Transverse colon (tissue), 4 donors: Measurements from ENCODE around the gene HTRA1. TPM values are rescaled to one million over a fixed set of nuclear protein-coding genes. Genes with fewer than 3 reads are reported as not detected.
A peak's percentile ranks its signal among the peaks of the same experiment; 100 is the strongest.

Experiments
- DNase-seq: peaks from one replicate; pipeline ENCODE4 v3.0.0-alpha.2; 2019
- H3K27ac ChIP-seq, 4 donors: fragments of 200-600 bp; sonication (generic); 2 replicates each; pipeline ENCODE4 v1.5.1; 2016 to 2018; ENCODE audit warnings: inconsistent platforms in 4 of 4
- H3K27me3 ChIP-seq: fragments of 200-600 bp; sonication (generic); 2 replicates; pipeline ENCODE4 v1.5.1; 2017; ENCODE audit warnings: inconsistent platforms
- H3K36me3 ChIP-seq, 4 donors: fragments of 200-600 bp; sonication (generic); 2 replicates each; pipeline ENCODE4 v1.5.1; 2017 to 2019; ENCODE audit warnings: inconsistent platforms in 4 of 4
- H3K4me1 ChIP-seq, 4 donors: fragments of 200-600 bp; sonication (generic); 2 replicates each; pipeline ENCODE4 v1.5.1; 2017 to 2020; ENCODE audit warnings: inconsistent platforms in 4 of 4
- H3K4me3 ChIP-seq, 4 donors: fragments of 200-600 bp; sonication (generic); 1 replicate in 1 of 4; 2 replicates in 3 of 4; pipeline versions ENCODE4 v1.5.1 to v1.6.1; 2017 to 2019; ENCODE audit warnings: inconsistent platforms in 4 of 4
- H3K9me3 ChIP-seq, 2 donors: fragments of 200-600 bp; sonication (generic); 2 replicates each; pipeline ENCODE4 v1.5.1; 2017 to 2019; ENCODE audit warnings: inconsistent platforms in 2 of 2
- EP300 ChIP-seq: sonication (generic); formaldehyde crosslinking; IDR thresholded peaks from one replicate; pipeline ENCODE4 v1.6.1; 2017; ENCODE audit warnings: antibody characterized with exemption, low read depth
- POLR2A ChIP-seq: fragments of 450-650 bp; IDR thresholded peaks from one replicate; pipeline ENCODE4 v1.6.1; 2016; ENCODE audit warnings: antibody characterized with exemption, mild to moderate bottlenecking, moderate library complexity
- POLR2AphosphoS5 ChIP-seq, 3 donors: sonication (generic); formaldehyde crosslinking; IDR thresholded peaks; one replicate each; pipeline ENCODE4 v1.6.1; 2016; ENCODE audit warnings: antibody characterized with exemption in 3 of 3
- WGBS, 2 donors: methylation state at CpG; one replicate each; pipeline ENCODE4 v1.1.5; 2018; ENCODE audit warnings: low coverage in 1 of 2; 5-methylcytosine and 5-hydroxymethylcytosine counted together
- in situ Hi-C, 4 donors: fragments of 200-750 bp; cut with MboI; loops; one replicate each; pipeline versions ENCODE4 v1.15.0 to v1.15.1; 2017; ENCODE audit warnings: low sequenced_read_pairs in 3 of 4, low pct_ligation_motif_present in 1 of 4, low pct_unique_long_range_greater_than_20kb in 1 of 4
- intact Hi-C: fragments of 100-400 bp; cut with DNase I; formaldehyde crosslinking; loops from one replicate; pipeline ENCODE4 v1.15.1; 2023; ENCODE audit warnings: low total_unique reads
- total RNA-seq, 4 donors: library from RNA; depleted of rRNA; stranded (reverse); fragments of >200 nt; gene quantifications; one replicate each; pipeline ENCODE4 v1.1.0, GENCODE V29; 2016
- TF ChIP-seq, protein P1 (sequence below), 5 experiments: fragments of 200-600 bp in 3 of 5; fragments of 450-650 bp in 2 of 5; sonication (generic) in 3 of 5; IDR thresholded peaks; 1 replicate in 2 of 5; 2 replicates in 3 of 5; pipeline ENCODE4 v1.5.1; 2016 to 2017; ENCODE audit warnings: antibody characterized with exemption in 5 of 5, inconsistent platforms in 3 of 5, mild to moderate bottlenecking in 2 of 5, moderate library complexity in 1 of 5

HTRA1 gene
- total RNA-seq, 4 donors from 2014 or later = 7.9 to 103 (median 31.2) TPM

DNA sequence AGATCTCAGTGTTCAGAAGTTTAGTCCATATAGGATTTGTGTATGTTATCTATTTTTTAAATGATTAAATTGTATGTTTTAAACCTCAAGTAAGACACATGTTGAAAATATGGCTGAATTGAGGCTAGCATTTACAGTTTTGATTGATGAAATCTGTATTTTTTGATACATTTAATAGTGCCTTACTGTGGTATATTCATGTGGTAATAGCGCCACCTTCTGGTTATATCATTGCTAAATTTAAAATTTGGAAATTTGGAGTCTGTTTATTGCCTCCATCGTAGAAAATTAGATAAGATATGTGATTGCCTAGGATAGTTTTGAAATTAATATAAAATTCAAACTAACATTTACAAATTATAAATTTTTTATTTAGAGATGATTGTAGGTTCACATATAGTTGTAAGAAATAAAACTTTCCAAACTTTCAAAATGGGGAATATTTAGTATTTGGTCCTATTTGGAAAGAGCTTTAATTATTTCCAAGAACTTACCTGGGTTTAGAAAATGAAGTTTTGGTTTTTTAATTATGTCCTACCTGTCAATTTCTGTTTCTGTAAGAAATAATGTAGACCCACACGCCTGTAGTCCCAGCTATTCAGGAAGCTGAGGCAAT, 26.0 kb upstream of the HTRA1 start:
- H3K36me3 ChIP-seq = no peaks in the 10 kb centered on the region
- H3K9me3 ChIP-seq = no peaks in the 10 kb centered on the region
- 33 to 36% methylated on average over 3 of the region's 3 CpGs for WGBS, 2 donors
- in situ Hi-C loops = loop anchor here (5.0 to 25.0 kb wide), 5 partner anchors 91 to 148 kb away; no protein-coding TSS in a partner anchor
- no peak overlapping the region for H3K27ac ChIP-seq
- H3K4me1 ChIP-seq = no peaks in the 10 kb centered on the region
- no peaks in the 10 kb centered on the region for H3K27me3 ChIP-seq
- intact Hi-C loops = loop anchor here (1.0 to 10.0 kb wide), 3 partner anchors 93 to 136 kb away; partner anchors contain the start of gene DMBT1
- DNase-seq = no peak
- no peak overlapping the region for H3K4me3 ChIP-seq
- TF ChIP-seq POLR2AphosphoS5 (IDR thresholded peaks at IDR 0.05) (no peak), POLR2A (no peak), EP300 (no peak)
- TF ChIP-seq, protein P1, sequence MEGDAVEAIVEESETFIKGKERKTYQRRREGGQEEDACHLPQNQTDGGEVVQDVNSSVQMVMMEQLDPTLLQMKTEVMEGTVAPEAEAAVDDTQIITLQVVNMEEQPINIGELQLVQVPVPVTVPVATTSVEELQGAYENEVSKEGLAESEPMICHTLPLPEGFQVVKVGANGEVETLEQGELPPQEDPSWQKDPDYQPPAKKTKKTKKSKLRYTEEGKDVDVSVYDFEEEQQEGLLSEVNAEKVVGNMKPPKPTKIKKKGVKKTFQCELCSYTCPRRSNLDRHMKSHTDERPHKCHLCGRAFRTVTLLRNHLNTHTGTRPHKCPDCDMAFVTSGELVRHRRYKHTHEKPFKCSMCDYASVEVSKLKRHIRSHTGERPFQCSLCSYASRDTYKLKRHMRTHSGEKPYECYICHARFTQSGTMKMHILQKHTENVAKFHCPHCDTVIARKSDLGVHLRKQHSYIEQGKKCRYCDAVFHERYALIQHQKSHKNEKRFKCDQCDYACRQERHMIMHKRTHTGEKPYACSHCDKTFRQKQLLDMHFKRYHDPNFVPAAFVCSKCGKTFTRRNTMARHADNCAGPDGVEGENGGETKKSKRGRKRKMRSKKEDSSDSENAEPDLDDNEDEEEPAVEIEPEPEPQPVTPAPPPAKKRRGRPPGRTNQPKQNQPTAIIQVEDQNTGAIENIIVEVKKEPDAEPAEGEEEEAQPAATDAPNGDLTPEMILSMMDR (IDR thresholded peaks at IDR 0.05) = peak; percentile 67 to 82 (median 73)

DNA sequence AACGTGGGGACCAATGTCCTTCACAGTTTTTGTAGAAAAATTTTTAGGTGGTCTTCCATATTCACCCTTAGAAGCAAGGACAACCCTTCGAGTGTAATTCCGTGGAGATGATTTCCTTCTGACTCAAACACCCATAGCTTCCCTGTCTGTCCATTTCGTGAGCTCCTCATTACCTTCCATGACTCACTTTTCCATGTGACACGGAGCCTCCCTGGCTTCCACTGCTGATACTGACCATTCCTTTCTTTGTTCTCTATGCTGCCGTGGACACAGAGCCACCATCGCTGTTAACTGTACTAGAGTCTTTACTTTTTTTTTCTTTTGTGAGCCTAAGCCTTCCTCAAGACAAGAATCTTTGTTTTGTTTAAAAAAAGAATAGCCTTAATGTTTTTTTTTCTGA, 19.4 kb upstream of the HTRA1 start:
- no peak for TF ChIP-seq POLR2A
- TF ChIP-seq, protein P1 (IDR thresholded peaks at IDR 0.05) = no peak
- no peak for TF ChIP-seq EP300
- TF ChIP-seq POLR2AphosphoS5 (IDR thresholded peaks at IDR 0.05) = no peak
- in situ Hi-C loops = loop anchor here in 2 of 4 donors (10.0 to 25.0 kb wide), 2 partner anchors 123 to 155 kb away; partner anchors contain the start of gene DMBT1 (in 1 of the 2)
- 72 to 74% methylated on average over 7 of the region's 7 CpGs for WGBS, 2 donors
- no peaks in the 10 kb centered on the region for H3K9me3 ChIP-seq
- H3K27me3 ChIP-seq = no peaks in the 10 kb centered on the region
- H3K27ac ChIP-seq = no peak overlapping the region
- DNase-seq = no peak
- intact Hi-C loops = no loop called here
- no peaks in the 10 kb centered on the region for H3K4me1 ChIP-seq
- no peak overlapping the region for H3K4me3 ChIP-seq
- no peaks in the 10 kb centered on the region for H3K36me3 ChIP-seq

DNA sequence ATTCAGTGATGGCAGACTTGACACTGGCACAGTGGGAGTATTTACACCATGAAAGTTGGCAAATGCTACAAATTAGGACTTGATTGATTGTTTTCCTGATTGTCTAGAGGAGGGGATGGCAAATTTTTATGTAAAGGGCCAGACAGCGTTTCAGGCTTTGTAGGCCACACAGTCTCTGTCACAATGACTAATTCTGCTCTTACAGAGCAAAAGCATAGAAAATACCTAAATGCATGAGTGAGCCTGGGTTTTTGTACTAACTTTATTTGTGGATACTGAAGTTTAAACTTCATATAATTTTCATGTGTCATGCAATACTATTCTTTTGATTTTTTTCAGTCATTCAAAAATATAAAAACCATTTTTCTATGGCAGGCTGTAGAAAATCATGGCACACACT, 15.9 kb upstream of the HTRA1 start:
- intact Hi-C loops (loop anchor here (1.0 kb wide), 1 partner anchor 24 kb away; no protein-coding TSS in a partner anchor), in situ Hi-C loops (loop anchor here in 2 of 4 donors (10.0 to 25.0 kb wide), 2 partner anchors 119 to 158 kb away; partner anchors contain the start of gene DMBT1 (in 1 of the 2))
- H3K36me3 ChIP-seq = no peaks in the 10 kb centered on the region
- H3K4me1 ChIP-seq = no peaks in the 10 kb centered on the region
- no peaks in the 10 kb centered on the region for H3K27me3 ChIP-seq
- no peak overlapping the region for H3K27ac ChIP-seq
- H3K4me3 ChIP-seq = no peak overlapping the region
- no peak for DNase-seq
- TF ChIP-seq POLR2AphosphoS5 (IDR thresholded peaks at IDR 0.05) = no peak
- TF ChIP-seq POLR2A = no peak
- TF ChIP-seq, protein P1 (IDR thresholded peaks at IDR 0.05) = no peak
- no peak for TF ChIP-seq EP300
- 66 to 100% methylated on average over 1 of the region's 1 CpG for WGBS, 2 donors
- H3K9me3 ChIP-seq = no peaks in the 10 kb centered on the region

DNA sequence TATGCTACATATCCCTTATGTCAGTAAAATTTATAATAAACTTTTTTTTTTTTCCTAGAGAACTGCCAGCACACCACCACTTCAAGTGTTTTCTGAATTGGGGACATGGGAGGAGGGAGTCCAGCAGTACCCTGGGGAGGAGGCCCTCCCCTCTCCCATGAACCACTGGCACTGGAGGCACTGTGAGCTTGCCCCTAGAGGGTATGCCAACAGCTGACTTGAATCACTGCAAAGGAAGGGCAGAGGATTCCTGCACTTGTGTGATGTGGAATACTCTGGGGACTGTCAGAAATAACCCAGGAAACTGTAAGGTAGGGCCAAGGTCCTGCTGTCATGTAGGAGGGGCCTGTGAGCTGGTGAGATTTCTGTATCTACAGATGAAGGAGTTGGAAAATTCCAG, 15.4 kb upstream of the HTRA1 start:
- H3K4me1 ChIP-seq = no peaks in the 10 kb centered on the region
- H3K27ac ChIP-seq = no peak overlapping the region
- H3K4me3 ChIP-seq = no peak overlapping the region
- TF ChIP-seq POLR2A (no peak), POLR2AphosphoS5 (IDR thresholded peaks at IDR 0.05) (no peak), EP300 (no peak)
- TF ChIP-seq, protein P1 (IDR thresholded peaks at IDR 0.05) = no peak
- H3K27me3 ChIP-seq = no peaks in the 10 kb centered on the region
- intact Hi-C loops (loop anchor here (1.0 kb wide), 1 partner anchor 25 kb away; no protein-coding TSS in a partner anchor), in situ Hi-C loops (loop anchor here in 2 of 4 donors (10.0 to 25.0 kb wide), 2 partner anchors 119 to 159 kb away; partner anchors contain the start of gene DMBT1 (in 1 of the 2))
- no peaks in the 10 kb centered on the region for H3K36me3 ChIP-seq
- H3K9me3 ChIP-seq = no peaks in the 10 kb centered on the region
- DNase-seq = no peak
